Pulmonary artery endothelial cell (primary cell): ENCODE data around the gene SIT1. TPM values are rescaled to one million over a fixed set of nuclear protein-coding genes. Genes with fewer than 3 reads are reported as not detected.

Experiments used
- DNase-seq: peaks from one replicate; pipeline ENCODE4 v3.0.0-alpha.2; 2011; ENCODE audit warnings: low read depth, low spot score
- total RNA-seq: library from RNA; depleted of rRNA; stranded (reverse); fragments of >200 nt; gene quantifications from 2 replicates; pipeline ENCODE4 v1.2.3, GENCODE V29; 2014

Gene SIT1, protein sequence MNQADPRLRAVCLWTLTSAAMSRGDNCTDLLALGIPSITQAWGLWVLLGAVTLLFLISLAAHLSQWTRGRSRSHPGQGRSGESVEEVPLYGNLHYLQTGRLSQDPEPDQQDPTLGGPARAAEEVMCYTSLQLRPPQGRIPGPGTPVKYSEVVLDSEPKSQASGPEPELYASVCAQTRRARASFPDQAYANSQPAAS
- not detected in 2 replicates for total RNA-seq

DNA sequence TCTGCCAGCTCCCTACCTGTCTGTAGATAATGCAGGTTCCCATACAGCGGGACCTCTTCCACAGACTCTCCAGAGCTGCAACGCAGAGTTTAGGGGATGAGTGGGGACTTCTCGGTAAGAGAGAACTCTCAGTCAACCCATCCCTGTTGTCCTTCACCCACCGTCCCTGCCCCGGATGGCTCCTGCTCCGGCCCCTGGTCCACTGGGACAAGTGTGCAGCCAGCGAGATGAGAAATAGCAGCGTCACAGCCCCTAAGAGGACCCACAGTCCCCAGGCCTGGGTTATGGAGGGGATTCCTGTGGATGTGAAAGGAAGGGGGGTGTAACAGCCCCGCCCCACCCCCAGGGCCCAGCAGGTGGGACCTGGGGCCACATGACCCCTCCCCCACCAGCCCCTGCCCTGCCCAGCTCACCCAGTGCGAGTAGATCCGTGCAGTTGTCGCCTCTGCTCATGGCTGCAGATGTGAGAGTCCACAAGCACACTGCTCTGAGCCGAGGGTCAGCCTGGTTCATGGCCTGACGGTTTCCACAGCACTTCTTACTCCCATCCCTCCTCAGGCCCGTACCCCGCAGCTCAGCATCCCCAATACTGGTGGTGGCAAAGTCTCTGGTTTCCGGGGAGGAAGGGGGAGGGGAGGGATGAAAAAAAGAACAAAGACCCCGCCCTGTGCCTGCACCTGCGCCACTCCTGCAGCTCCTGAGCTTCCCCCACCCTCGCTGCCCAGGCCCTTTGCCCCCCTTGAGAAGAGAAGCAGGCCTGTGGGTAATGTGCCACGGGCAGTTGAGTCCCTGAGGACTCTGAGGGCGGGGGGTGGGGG, at the start of gene SIT1:
SIT1 (minus strand) TSS at position 591 of the 818 bp plus-strand sequence; CDS start at position 513, 78 bp downstream.
- no peak for DNase-seq

DNA sequence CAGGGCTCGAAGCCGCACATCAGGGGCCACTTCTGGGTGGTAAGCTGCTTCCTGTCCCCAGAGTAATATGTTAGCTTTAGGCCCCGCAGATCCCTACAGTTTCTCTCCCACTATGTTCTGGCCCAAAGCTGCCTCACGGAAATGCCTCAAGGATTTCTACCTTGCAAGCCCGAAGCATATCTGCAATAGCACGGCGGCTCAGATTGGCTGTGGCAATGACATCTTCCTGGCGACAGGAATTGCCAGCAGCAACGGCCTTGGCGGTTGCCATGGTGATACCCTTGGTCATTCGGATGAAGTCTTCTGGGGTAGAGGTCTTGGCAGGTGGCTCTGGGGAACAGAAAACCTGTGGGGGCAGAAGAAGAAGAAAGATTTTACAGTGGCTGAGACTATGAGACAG, 49.3 kb upstream of the SIT1 start:
- DNase-seq = no peak

DNA sequence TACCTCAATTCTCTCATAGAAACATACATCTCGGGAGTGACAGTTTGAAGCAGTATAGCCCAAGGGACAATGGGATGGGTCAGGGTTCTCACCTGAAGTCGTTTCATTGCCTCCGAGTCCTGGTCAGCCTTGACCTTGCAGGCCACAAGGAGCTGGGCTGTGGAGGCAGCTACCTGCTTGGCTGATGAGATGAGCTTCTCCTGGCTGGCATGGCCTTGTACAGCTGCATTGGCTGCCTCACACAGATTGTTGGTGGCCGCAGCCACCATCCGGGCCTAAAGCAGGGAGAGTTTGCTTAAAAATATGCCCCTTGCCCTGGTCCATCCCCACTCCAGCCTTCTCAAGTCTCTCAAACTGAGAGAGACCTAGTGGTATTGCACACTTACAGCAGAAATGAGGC, 47.5 kb upstream of the SIT1 start:
- DNase-seq = no peak

DNA sequence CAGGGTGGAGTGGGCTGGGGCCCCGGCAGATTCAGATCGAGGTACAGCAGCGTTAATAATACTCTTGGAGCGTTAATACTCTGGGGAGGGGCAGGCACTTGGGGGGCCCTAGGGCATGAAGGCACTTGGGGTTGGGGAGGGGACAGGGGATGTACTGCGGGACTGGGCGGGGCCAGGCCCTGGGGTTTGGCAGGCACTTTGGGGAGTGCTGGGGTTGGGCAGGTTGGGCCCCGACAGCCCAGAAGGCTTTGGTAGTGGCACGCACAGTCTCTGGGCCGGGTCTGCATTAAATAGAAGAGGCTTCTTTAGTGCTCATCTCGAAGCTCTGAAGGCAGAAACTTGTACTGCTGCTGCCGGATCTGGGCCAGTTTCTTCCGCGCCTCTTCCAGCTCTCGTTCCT, 46.8 kb upstream of the SIT1 start:
- no peak for DNase-seq

DNA sequence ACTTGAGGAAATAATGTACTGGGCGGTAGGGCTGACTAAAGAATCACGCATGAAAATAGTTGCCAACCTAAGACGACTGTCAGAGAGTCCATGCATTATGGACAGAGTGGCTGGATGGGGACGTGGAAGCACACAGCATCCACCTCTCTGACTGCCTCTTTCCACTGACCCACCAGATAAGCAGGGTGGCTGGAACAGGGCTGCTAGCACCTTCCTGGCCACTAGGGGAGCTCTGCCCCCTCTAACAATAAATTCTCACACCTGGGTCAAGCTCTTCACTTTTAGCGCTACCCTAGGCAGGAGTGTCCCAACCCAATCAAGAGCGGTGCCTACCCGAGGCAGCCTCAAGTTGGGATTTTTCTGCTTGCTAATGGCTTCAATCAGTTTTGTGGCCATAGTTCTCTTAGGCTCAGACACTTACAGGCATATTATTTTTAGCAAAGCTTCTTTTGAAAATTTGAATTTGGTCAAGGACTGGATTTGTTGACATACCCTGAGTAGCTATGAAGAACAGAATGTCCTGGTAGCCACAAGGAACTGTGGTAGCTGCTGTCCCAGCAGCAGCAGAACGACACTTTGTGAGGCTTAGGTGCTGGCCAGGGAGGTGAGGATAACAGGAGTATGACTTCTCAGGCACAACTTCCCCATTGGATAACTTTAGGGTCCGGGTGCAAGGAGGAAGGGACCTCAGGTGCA, 45.9 kb upstream of the SIT1 start:
- no peak for DNase-seq

DNA sequence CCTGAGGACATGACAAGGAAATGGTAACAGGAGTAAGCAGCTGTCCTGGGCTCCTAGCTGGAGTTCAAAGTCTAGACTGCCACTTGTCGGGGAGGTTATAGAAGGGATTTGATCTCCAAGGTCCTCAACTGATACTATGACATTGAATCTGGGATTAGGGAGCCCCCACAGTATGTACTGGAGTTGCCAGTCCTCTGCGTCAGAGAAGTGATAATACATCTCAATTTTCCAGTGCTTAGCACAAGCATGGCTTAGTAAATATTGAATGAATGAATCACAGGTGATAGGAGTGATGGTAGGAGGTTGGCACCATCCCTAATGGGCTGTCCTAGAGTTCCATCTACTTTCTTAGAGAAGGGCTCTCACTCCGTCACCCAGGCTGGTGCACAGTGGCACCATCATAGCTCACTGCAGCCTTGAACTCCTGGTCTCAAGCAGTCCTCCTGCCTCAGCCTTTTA, 45.2 kb upstream of the SIT1 start:
- DNase-seq = no peak

DNA sequence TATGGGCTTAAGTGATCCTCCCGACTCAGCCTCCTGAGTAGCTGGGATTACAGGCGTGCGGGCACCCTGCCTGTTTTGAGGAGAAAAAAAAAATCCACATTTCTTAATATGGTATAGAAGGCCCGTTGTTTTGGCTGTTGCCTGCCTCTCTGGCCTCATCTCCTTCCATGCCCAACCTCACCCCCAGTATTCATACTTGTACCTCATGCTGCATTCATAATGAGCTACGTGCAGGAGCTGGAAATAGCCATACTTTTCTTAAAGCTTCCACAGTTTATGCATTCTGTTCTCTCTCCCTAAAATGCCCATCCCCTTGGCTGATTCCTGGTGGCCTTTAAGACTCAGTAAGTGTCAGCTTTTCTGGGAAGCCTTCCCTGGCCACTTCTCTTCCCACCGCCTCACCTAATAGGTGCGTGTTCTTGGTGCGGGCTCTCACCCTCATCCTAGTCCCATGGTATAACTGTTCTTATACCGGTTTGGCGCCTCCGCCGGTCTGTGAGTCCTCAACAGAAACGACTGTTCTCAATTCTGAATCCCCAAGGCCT, 41.1 kb upstream of the SIT1 start:
- DNase-seq = no peak

DNA sequence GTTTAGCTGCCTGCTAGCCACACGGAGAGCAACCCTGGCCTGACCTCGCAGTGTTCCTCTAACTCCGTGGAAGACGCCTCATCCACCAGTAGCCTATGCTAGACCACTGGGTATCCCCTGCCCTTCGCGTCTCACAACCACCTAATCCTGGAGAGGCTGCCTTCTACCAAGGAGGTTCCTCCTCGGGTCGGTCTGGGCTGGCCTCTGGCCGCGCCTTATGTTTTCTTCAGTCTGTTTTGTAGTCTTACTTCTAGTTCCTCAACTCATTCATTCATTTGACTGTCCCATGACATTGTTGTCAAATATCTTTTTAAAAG, 40.6 kb upstream of the SIT1 start:
- DNase-seq = no peak

DNA sequence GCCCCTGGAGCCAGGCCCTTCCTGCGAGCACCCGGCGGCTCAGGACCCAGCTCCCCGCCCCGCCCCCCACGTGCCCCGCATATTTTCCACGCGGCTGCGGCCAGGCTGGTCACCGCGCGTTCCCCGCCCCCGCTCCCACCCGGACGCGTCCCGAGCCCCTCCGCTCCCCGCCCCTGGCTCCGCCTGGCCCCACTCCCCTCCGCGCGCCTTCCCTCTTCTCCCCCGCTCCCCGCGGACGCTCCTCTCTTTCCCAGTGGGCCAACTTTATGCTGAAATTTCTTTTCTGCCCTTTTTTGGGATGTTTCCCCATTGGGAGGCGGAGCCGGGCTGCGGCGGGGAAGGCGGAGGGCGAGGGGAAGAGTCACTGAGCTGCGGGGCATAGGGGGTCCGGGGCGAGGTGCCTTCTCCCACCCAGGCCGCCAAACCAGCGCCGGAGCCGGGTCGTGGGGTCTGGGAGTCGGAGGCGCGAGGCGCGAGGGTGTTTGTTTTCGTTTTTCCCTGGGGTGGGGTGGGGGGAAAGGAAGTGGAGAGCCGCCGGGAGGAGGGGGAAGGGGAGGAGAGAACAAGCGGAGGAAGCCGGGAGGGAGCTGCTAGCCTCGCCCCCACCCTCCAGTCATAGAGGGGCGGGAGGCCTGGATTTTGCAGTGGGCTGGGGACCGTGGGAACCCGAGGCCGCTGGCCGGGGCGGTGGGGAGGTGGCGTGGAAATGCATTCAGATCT, 40.0 kb upstream of the SIT1 start:
- peak; percentile 33 for DNase-seq

DNA sequence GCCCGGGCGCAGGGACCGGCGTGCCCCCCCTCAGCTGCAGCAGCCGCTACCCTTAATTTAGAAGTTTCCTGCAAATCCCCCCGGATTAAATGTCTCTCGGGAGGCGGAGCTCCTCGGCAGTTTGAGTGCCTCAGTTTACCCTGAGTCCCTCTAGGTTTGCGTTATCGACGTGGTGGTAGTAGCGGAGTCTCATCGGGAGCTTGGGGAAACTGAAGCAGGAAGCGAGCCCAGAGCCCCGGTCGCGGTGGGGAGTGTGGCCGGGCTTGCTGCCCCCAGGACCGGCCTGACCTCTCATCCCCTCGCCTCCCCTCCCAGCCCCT, 39.5 kb upstream of the SIT1 start:
- no peak for DNase-seq

DNA sequence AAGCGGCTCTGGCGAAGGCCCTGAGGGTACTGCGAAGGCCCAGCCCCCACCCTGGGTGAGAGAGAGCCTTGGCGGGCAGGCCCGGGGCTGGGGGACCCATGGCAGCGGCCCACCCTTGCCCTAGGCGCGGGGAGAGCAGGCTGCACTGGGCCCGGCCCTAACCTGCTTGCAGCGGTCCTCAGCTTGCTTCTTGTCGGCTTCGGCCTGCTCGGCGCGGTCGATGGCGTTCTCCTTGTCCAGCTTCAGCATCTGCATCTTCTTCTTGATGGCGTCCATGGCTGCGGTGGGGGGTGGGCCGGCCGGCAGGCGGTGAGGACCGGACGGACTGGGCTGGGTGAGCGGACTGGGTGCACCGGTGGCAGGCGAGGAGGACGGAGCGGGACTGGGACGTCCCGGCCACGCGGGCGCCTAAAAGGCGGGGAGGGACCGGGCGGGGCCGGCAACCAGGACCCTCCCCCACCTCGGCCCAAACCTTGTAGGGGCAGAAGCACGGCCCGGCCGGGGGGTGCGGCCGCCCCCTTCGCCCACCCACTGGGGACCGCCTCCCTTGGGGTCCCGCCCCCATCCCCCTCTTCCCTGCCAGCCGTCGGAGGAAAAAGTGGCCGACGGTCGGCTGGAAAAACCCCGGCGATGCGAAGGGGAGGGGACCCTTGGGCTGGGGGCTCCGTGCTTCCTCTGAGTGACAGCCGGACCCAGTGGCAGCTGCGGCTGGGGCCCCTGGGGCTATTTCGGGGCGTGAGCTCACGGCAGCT, 39.0 kb upstream of the SIT1 start, which contains the start of gene TPM2:
TPM2 (minus strand) TSS at position 384 of the 752 bp plus-strand sequence; CDS start at position 276, 108 bp downstream.
- DNase-seq = no peak

DNA sequence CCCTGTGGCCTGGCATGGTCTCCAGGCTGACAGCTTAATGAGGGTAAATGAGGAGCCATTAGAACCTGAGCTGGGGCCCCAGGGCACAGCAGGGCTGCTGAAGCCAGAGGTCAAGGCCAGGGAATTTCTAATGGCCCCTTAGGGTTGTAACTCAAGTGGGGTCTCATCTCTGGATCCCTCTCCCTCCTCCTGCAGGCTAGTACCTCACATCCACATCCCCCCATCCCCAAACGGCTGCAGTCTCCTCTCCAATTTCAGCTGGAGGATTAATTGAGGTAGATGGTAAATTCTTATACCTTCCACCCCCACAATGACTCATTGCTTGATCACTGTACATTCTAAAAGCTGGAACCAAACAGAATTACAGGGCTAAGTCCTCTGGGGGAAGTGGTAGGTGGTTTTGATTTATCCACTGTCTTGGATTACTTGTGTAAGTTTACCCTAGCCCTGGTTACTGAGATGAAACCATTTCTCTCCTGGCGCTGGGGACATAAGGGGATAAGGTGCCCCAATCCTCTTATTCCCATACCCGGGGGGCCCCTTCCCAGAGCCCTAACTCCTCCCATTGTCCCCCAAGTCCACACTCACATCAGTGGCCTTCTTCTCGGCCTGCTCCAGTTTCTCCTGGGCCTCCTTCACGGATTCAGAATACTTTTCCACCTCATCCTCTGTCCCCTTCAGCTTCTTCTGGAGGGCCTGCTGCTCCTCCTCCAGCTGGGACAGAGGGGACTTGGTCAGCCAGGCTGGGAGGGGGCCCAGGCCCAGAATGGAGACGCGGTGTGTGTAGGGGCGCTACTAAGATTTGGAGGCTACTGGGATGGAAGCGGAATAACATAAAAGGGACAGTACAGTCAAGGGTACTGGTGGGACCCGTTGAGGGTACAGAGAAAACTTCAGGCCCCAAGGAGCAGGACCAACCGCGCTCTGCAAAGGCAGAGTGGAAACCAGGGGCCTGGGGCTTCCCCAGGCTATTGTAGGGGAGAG, 38.1 kb upstream of the SIT1 start:
- no peak for DNase-seq

DNA sequence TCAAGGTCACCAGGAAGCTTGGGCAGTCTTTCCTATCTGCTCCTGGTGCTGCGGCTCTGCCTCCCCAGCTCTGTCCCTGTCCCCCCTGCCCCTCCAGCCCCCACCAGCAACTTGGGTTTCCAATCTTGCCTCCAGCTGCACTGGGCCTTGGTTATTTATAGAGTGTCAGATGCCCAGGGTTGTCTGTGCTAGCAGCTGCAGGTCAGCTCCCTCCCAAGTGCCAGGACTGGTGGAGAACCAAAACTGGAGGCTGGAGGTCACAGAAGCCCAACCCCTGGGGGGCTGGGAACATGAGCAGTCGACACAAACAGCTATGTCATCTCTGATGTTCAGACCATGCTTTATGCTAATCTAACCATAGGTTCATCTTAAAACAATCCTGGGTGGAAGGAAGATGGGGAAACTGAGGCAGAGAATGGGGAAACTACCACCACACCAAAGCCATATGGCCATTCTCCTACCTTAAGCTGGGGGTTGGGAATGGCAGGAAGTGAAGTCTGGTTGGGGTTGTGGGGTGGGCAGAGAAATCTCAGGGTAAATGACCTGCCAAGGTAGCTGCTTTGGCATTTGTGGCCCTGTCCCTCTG, 37.3 kb upstream of the SIT1 start:
- DNase-seq = no peak

DNA sequence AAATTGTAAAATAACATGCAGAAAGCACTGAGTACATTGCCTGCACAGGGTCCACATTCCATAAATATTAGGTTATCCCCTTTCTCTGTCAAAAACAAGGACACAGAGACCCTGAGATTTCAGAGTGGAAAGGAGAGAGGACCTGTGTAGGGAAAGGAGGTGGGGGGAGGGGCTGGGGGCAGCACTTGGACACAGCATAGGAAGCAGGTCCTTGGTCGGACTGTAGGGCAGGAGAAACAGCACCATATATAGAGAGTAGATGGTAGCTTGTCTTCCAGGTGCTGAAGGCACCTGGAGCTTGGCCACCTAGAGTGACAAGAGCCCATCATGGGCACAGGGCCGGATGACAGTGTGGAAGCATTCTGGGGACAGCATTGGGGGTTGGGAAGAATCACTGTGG, 36.6 kb upstream of the SIT1 start:
- no peak for DNase-seq

DNA sequence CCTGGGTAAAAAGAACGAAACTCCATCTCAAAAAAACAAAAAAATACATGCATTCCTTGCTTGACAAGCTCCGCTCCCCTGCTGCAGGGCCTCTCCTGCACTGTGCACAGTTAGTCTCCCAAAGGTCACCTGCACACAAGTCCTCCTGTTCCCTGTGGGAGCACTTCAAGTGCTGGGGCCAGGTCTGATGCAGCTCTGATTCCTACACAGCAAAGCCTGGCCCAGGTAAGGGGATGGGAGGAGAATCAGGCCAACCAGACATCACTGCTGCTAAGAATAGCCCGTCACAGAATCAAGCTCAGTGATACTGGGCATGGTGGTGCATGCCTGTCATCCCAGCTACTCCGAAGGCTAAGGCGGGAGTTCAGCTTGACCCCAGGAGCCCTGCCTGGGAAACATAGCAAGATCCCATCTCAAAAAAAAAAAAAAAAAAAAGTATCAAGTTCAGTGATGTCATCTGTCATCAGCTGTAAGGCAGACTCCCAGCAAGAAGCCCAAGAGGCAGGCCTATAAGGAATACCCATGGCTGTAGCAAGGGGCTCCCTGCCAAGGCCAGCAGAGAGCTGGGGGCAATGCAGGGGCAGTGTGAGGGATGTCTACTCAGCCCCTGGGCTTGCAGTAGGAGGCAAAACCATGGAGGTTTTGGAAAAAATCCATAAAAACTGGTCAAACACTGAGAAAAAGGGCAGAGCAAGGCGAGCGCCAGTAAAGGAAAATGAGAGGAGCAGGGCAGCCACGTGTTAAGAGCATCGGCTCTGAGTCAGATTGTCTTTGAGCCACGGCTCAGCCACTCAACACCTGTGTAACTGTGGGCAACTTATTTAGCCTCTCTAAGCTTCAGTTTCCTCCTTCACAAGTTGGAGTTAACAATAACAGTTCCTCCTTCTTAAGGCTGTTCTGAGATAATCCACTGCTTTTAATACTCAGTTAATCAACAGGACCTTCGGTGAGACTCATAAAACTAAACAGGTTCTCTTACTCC, 35.8 kb upstream of the SIT1 start:
- no peak for DNase-seq

DNA sequence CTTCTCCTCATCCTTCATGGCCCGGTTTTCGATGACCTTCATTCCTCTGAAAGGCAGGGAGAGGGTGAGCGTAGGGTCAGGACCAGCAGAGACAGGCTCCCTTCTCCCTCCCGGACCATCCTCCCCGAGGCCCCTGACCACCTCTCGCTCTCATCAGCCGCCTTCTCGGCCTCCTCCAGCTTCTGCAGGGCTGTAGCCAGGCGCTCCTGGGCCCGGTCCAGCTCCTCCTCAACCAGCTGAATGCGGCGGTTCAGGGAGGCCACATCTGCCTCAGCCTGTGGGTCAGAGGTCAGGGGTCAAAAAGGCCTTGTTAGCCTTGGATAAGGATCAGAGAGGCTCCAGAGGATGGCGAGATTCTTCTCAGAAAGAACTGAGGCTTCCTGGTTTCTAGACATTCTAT, 34.8 kb upstream of the SIT1 start:
- no peak for DNase-seq

DNA sequence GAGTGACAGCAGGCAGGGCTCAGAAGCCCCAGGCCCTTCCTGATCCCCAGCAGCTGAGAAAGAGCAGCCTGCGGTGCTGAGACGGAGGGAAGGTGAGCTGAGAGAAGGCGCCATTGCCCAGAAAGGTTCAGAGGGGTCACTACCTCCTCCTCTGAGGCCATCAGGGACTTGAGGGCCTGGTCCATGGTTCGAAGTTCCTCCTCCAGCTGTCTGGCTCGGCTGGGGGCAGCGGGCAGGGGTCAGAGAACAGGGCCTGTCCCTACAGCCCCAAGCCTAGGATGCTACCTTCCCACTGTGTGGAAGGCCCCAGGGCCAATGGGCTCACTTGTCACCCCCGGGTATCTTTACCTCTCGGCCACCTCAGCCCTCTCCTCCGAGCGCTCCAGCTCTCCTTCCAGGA, 34.2 kb upstream of the SIT1 start:
- DNase-seq = no peak

DNA sequence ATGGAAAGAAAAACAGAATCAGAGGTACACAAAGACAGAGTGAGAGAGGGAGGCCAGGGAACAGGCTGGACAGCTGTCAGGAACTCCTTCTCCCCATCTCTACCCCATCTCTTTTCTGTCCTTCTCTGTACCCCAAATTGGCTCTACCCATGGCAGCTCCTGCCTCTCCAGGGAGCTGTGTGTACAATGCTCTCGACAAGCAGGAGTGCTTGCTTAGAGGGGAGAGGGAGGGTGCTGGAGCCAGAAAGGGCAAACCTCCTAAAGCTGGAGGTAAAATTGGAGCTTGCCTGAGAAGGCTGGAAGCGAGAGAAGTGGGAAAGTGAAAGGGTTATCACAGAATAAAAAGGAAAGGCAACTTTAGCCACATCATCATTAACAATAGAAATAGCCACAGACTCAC, 32.6 kb upstream of the SIT1 start:
- no peak for DNase-seq
